VCaP (cell line): Measurements from ENCODE around the gene UNC5C.

Experiments used
- H3K27ac ChIP-seq: fragments of 450-650 bp; 2 replicates; pipeline ENCODE4 v1.5.1; 2017
- TF ChIP-seq, protein P1 (sequence below): fragments of 450-650 bp; conservative IDR thresholded peaks from 2 replicates; pipeline ENCODE4 v1.5.1; 2017; ENCODE audit warnings: mild to moderate bottlenecking, moderate library complexity

Gene UNC5C

GRCh38 chr4:95360906-95361695, 187.7 kb downstream of the UNC5C start:
- TF ChIP-seq, protein P1, sequence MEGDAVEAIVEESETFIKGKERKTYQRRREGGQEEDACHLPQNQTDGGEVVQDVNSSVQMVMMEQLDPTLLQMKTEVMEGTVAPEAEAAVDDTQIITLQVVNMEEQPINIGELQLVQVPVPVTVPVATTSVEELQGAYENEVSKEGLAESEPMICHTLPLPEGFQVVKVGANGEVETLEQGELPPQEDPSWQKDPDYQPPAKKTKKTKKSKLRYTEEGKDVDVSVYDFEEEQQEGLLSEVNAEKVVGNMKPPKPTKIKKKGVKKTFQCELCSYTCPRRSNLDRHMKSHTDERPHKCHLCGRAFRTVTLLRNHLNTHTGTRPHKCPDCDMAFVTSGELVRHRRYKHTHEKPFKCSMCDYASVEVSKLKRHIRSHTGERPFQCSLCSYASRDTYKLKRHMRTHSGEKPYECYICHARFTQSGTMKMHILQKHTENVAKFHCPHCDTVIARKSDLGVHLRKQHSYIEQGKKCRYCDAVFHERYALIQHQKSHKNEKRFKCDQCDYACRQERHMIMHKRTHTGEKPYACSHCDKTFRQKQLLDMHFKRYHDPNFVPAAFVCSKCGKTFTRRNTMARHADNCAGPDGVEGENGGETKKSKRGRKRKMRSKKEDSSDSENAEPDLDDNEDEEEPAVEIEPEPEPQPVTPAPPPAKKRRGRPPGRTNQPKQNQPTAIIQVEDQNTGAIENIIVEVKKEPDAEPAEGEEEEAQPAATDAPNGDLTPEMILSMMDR, result no peak
- H3K27ac ChIP-seq, result no peak overlapping the region

GRCh38 chr4:95360256-95360903, 188.4 kb downstream of the UNC5C start:
- H3K27ac ChIP-seq, result no peak overlapping the region
- TF ChIP-seq, protein P1, result no peak

- TF ChIP-seq, protein P1, result no peak
- no peak overlapping the region for H3K27ac ChIP-seq
Observed at GRCh38 chr4:95358421-95358820, 190.4 kb downstream of the UNC5C start.

- TF ChIP-seq, protein P1, result no peak
Observed at GRCh38 chr4:95355021-95355420, 193.8 kb downstream of the UNC5C start.

DNA sequence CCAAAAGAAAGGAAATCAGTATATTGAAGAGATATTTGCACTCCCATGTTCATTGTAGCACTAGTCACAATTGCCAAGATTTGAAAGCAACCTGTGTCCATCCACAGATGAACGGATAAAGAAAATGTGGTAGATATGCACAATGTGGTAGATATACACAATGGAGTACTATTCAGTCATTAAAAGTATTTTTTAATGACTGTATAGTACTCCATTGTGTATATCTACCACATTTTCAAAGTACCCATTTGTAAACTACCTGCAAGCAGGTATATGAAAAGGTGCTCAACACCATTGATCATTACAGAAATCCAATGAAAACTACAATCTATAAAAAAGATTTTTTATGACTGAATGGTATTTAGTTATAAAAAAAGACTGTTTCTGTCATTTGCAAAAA, 200.4 kb downstream of the UNC5C start:
- TF ChIP-seq, protein P1, result no peak
- no peak overlapping the region for H3K27ac ChIP-seq

More at GRCh38 chr4:95355021-95355420, 193.8 kb downstream of the UNC5C start:
- no peak overlapping the region for H3K27ac ChIP-seq

- H3K27ac ChIP-seq, result no peak overlapping the region
- TF ChIP-seq, protein P1, result no peak
Observed at GRCh38 chr4:95343235-95343634, 205.5 kb downstream of the UNC5C start.

DNA sequence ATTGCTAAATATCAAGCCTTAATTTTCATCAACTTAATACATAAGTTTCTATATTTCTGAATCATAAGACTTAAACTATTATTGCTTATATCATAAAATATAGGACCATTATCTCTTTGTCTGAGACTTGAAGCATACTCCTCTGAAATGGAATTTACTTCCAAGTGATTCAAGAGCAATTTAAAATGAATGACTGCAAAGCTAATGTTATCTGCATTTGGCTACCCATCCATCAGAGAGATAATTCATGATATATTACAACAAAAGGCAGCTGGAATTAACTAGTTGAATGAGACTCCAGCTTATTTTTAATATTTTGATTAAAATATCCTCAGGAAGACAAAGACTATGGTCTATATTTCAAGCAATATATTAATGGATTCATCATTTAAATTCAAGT, 208.6 kb downstream of the UNC5C start:
- no peak overlapping the region for H3K27ac ChIP-seq

More for the DNA sequence above, 208.6 kb downstream of the UNC5C start:
- TF ChIP-seq, protein P1, result no peak
